PFSK-1 (cell line): ENCODE results near the gene ETV1.

Source experiments
- FOXP2 ChIP-seq: optimal IDR thresholded peaks from 2 replicates; pipeline ENCODE3; 2011; ENCODE audit warnings: borderline replicate concordance, control low read depth, inconsistent platforms; ENCODE audit not compliant: insufficient read depth; ENCODE audit errors: extremely low read length, extremely low read depth
- POLR2AphosphoS5 ChIP-seq: IDR thresholded peaks from 2 replicates; pipeline ENCODE4 v1.6.1; 2012; ENCODE audit warnings: low read depth, mild to moderate bottlenecking, control low read depth, low read length, moderate library complexity
- SIN3A ChIP-seq: IDR thresholded peaks from 2 replicates; pipeline ENCODE4 v1.6.1; 2012; ENCODE audit warnings: mild to moderate bottlenecking, low read length, moderate library complexity, borderline replicate concordance; ENCODE audit not compliant: insufficient read depth
- TAF1 ChIP-seq: IDR thresholded peaks from 2 replicates; pipeline ENCODE4 v1.6.1; 2012; ENCODE audit warnings: low read length, control low read depth, borderline replicate concordance; ENCODE audit not compliant: insufficient read depth
- TF ChIP-seq, protein P1 (sequence below), 2 experiments: IDR thresholded peaks; 2 replicates each; pipeline versions ENCODE4 v1.6.1 to v1.8.0; 2011 to 2012; ENCODE audit warnings: low read depth in 2 of 2, low read length in 2 of 2, control low read depth in 1 of 2, inconsistent platforms in 1 of 2, mild to moderate bottlenecking in 1 of 2, moderate library complexity in 1 of 2; ENCODE audit not compliant: insufficient read depth in 1 of 2

The ETV1 gene

DNA sequence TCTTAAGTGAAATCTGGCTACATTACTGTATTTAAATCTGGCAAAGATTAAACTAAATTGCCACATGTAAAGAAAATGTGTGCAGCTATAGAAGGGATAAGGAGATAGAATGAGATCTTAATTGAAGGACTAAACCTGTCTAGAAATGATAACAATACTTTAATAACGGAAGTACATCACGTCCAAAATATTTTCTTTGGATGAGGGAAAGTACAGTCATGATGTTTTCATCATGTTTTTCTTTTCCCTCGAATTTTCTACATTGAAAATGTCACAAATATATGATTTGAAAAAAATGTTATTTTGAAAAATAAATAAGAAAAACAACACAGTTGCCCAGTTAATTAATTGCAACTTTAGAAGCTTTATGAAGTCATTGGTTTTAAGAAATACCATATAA lies 143.9 kb downstream of the ETV1 start:
- TF ChIP-seq, protein P1, sequence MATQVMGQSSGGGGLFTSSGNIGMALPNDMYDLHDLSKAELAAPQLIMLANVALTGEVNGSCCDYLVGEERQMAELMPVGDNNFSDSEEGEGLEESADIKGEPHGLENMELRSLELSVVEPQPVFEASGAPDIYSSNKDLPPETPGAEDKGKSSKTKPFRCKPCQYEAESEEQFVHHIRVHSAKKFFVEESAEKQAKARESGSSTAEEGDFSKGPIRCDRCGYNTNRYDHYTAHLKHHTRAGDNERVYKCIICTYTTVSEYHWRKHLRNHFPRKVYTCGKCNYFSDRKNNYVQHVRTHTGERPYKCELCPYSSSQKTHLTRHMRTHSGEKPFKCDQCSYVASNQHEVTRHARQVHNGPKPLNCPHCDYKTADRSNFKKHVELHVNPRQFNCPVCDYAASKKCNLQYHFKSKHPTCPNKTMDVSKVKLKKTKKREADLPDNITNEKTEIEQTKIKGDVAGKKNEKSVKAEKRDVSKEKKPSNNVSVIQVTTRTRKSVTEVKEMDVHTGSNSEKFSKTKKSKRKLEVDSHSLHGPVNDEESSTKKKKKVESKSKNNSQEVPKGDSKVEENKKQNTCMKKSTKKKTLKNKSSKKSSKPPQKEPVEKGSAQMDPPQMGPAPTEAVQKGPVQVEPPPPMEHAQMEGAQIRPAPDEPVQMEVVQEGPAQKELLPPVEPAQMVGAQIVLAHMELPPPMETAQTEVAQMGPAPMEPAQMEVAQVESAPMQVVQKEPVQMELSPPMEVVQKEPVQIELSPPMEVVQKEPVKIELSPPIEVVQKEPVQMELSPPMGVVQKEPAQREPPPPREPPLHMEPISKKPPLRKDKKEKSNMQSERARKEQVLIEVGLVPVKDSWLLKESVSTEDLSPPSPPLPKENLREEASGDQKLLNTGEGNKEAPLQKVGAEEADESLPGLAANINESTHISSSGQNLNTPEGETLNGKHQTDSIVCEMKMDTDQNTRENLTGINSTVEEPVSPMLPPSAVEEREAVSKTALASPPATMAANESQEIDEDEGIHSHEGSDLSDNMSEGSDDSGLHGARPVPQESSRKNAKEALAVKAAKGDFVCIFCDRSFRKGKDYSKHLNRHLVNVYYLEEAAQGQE (IDR thresholded peaks at IDR 0.05; ENCODE audit: insufficient read depth in 1 of 2, low read depth in 2 of 2, low read length in 2 of 2): no peak
- no peak for TF ChIP-seq POLR2AphosphoS5
- TF ChIP-seq SIN3A: no peak

DNA sequence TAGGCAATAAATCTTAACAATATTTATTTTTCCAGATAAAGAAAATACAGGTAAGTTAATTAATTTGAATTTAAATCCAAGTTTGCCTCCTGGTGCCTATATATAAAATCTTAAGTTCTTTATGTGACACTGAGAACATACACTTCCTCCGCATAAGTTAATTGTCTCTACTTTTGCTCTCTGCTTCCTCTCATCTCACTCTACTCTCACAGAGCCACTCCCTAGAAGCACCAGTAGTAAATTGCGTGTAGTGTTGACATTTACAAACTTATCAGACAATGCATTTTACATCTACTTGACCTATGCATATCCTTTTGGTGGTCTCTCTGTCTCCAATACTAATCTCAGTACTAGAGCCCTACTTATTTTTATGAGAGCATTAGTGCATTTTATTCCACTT lies 144.5 kb downstream of the ETV1 start:
- TF ChIP-seq FOXP2: no peak
- TF ChIP-seq SIN3A: no peak
- TF ChIP-seq POLR2AphosphoS5: no peak
- TF ChIP-seq, protein P1 (IDR thresholded peaks at IDR 0.05; ENCODE audit: insufficient read depth in 1 of 2, low read depth in 2 of 2, low read length in 2 of 2): no peak
- no peak for TF ChIP-seq TAF1

- TF ChIP-seq, protein P1 (IDR thresholded peaks at IDR 0.05; ENCODE audit: insufficient read depth in 1 of 2, low read depth in 2 of 2, low read length in 2 of 2): no peak
- TF ChIP-seq POLR2AphosphoS5 (no peak), TAF1 (no peak), SIN3A (no peak), FOXP2 (no peak)
Measured at GRCh38 chr7:13841284-13841683, 148.2 kb downstream of the ETV1 start.
